GM20000 (cell line): Measurements from ENCODE around the gene BRMS1L.
"Not testable (repeated sequence)": the region's sequence is repeated elsewhere in the genome, so short reads cannot be mapped to it uniquely, and the experiment has no call there.

Experiments used
- DNase-seq: peaks from one replicate; pipeline ENCODE4 v3.0.0; 2012; ENCODE audit warnings: low spot score
- TF ChIP-seq, protein P1 (sequence below): IDR thresholded peaks from 2 replicates; pipeline ENCODE4 v1.5.1; 2012; ENCODE audit warnings: mild to moderate bottlenecking, control low read depth; ENCODE audit errors: extremely low read depth, missing control alignments

The BRMS1L gene, protein sequence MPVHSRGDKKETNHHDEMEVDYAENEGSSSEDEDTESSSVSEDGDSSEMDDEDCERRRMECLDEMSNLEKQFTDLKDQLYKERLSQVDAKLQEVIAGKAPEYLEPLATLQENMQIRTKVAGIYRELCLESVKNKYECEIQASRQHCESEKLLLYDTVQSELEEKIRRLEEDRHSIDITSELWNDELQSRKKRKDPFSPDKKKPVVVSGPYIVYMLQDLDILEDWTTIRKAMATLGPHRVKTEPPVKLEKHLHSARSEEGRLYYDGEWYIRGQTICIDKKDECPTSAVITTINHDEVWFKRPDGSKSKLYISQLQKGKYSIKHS

DNA sequence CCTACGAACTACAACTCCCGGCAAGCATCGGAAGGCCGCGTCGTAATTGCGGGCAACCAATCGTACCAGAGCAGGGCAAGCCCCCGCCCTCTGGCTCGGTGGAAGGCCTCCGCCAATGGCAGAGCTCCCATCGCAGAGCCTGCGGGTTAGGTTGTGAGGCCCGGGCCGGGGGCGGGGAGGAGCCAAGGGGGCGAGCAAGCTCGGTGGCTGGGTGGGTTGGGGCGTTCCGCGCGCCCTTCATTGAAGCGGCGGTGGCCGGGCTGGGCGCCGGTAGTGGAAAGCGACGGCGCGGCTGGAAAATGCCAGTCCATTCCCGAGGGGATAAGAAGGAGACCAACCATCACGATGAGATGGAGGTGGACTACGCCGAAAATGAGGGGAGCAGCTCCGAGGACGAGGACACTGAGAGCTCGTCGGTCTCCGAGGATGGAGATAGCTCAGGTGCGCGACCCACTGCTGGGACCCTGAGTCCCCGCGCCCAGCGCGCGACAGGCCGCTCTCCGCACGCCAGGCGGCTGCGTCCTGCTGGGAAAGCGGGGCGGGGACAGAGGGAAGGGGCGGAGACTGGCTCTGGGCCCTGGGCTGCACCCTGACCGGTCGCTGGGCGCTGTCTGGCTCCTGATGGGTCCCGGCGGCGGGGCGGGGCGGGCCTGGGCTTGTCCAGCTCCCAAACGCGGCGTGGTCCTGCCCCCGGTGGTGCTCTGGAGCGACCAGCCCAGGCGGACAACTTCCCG is at the start of gene BRMS1L:
BRMS1L (plus strand) TSS at position 121 of the 734 bp plus-strand sequence; CDS start at position 300, 179 bp downstream.
- DNase-seq, result peak; percentile 99
- TF ChIP-seq, protein P1, sequence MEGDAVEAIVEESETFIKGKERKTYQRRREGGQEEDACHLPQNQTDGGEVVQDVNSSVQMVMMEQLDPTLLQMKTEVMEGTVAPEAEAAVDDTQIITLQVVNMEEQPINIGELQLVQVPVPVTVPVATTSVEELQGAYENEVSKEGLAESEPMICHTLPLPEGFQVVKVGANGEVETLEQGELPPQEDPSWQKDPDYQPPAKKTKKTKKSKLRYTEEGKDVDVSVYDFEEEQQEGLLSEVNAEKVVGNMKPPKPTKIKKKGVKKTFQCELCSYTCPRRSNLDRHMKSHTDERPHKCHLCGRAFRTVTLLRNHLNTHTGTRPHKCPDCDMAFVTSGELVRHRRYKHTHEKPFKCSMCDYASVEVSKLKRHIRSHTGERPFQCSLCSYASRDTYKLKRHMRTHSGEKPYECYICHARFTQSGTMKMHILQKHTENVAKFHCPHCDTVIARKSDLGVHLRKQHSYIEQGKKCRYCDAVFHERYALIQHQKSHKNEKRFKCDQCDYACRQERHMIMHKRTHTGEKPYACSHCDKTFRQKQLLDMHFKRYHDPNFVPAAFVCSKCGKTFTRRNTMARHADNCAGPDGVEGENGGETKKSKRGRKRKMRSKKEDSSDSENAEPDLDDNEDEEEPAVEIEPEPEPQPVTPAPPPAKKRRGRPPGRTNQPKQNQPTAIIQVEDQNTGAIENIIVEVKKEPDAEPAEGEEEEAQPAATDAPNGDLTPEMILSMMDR, result no peak

DNA sequence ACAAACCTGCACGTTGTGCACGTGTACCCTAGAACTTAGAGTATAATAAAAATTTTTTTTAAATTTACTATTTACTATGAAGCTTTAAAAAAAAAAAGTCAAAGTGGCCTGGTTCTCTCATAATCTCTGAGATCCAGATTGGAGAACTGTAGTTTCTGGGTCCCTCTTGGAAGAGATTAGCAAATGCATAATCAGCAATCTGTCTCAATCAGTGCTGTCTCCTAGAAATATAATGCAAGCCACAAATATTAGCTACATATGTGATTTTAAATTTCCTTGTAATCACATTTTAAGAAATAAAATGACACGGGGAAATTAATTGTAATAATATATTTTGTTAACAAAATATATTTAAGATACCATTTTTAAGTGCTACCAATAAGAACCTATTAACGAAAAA is 49.3 kb upstream of the BRMS1L start:
- TF ChIP-seq, protein P1, result no peak
- no peak for DNase-seq

DNA sequence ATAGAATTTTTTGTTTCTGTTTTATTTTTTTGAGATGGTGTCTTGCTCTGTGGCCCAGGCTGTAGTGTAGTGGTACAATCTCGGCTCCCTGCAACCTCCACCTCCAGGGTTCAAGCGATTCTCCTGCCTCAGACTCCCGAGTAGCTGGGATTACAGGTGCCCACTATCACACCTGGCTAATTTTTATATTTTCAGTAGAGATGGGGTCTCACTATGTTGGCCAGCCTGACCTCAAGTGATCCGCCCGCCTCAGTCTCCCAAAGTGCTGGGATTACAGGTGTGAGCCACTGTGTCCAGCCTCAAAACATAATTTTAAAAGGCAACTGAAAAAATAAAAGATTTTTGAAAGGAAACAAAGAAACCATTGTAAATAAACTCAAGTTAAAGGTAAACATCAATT is 48.6 kb upstream of the BRMS1L start:
- not testable (repeated sequence) for DNase-seq

DNA sequence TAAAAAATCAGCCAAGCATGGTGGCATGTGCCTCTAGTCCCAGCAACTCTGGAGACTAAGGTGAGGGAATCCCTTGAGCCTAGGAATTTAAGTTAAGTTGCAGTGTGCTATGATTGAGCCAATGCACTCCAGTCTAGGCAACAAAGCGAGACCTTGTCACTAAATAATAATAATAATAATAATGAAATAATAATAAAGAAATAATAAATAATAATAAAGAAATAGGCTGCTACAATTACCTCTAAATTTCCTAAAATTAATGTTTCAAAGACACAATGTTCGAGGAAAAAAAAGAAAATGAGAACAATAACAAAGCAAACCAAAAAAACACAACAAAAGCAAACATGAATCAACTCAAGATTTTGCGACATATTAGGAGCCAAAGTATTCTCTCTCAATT is 46.8 kb upstream of the BRMS1L start:
- DNase-seq, result no peak
- TF ChIP-seq, protein P1, result no peak

DNA sequence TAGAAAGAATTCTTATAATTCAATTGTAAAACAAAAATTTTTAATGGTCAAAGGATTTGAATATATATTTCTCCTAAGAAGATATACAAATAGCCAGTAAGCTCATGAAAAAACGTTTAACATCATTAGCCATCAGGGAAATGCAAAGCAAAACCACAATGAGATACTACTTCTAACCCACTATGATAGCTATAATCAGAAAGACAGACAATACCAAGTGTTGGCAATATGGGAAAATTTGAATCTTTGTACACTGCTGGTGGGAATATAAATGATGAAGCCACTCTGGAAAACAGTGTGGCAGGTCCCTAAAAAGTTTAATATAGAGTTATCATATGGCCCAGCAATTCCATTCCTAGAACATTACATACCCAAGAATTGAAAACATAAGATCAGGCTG is 42.4 kb upstream of the BRMS1L start:
- no peak for DNase-seq
- TF ChIP-seq, protein P1, result no peak

DNA sequence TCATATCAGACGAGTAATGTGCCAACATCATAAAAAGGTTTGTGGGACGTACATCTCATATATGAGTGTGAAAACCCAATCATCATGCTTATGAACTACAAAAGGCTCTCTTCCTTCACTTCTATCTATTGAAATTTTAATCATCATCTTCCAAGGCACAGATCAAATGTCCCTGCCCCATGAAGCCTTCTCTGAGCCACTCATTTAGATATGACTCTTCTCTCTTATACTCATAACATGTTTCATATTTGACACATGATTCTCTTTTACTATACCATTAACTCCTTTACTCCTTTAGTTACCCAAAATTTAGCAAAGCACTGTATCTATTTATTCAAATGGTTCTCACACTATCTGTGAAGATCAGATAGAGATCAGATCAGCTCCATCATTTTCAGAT is 39.3 kb upstream of the BRMS1L start:
- DNase-seq, result no peak
- TF ChIP-seq, protein P1, result no peak

DNA sequence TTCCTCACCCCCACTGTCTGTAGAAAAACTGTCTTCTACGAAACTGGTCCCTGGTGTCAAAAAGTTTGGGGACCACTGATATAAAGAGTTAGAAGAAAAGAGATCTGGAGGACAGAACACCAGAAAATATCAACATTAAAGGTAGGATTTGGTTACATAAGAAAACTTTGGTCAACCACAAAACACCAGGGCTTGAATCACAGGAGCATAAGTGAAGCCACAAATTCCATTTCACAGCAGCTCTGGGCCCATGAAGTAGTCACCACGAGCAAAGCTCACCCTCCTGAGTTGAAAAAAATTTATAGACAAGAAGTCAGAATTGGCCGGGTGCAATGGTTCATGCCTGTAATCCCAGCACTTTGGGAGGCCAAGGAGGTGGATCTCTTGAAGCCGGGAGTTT is 36.5 kb upstream of the BRMS1L start:
- DNase-seq, result no peak

More for the DNA sequence above, 36.5 kb upstream of the BRMS1L start:
- TF ChIP-seq, protein P1, result no peak
